Panc1 (cell line): Measurements from ENCODE around the gene SKA1. TPM values are rescaled to one million over a fixed set of nuclear protein-coding genes. Genes with fewer than 3 reads are reported as not detected.

Experiments used
- ATAC-seq: fragments of 200-7000 bp; cut with Tn5 transposase; 2 replicates; pipeline ENCODE4 v1.9.1; 2020; ENCODE audit warnings: mild to moderate bottlenecking, moderate library complexity
- BruUV-seq: library from RNA; stranded (reverse); fragments of 400-500 nt; replicated peaks from 2 replicates; lab custom pipeline; 2021; lab: Mats Ljungman, UMichigan
- CTCF ChIA-PET: fragments of 300-600 bp; sonication (Branson Sonifier 250); formaldehyde crosslinking; loops from one replicate; lab custom pipeline; 2022; ENCODE audit warnings: antibody characterized with exemption; lab: Charles Lee
- POLR2A ChIA-PET: fragments of 300-600 bp; sonication (Branson Sonifier 250); formaldehyde crosslinking; loops from one replicate; lab custom pipeline; 2022; ENCODE audit warnings: antibody characterized with exemption; lab: Charles Lee
- DNase-seq: peaks from one replicate; pipeline ENCODE4 v3.0.0-alpha.2; 2010; ENCODE audit warnings: low read depth, low spot score
- H3K27ac ChIP-seq: 2 replicates; pipeline ENCODE4 v1.5.1; 2011; ENCODE audit warnings: mild to moderate bottlenecking, low read length, inconsistent platforms
- H3K27me3 ChIP-seq: fragments of 200-500 bp; sonication (Bioruptor generic); 2 replicates; pipeline ENCODE4 v1.6.0; 2014; ENCODE audit warnings: low read length, inconsistent platforms; ENCODE audit not compliant: control insufficient read depth, insufficient read depth
- H3K36me3 ChIP-seq: fragments of 200-500 bp; sonication (Bioruptor generic); 2 replicates; pipeline ENCODE4 v1.5.1; 2014; ENCODE audit warnings: inconsistent platforms, mild to moderate bottlenecking, low read length, moderate library complexity; ENCODE audit not compliant: control insufficient read depth, insufficient read depth
- H3K4me1 ChIP-seq: 2 replicates; pipeline ENCODE4 v1.5.1; 2011; ENCODE audit warnings: inconsistent platforms, mild to moderate bottlenecking, low read length, moderate library complexity; ENCODE audit not compliant: control insufficient read depth, insufficient read depth
- H3K4me3 ChIP-seq, 2 experiments: 2 replicates each; pipeline ENCODE4 v1.5.1; 2011 to 2012; ENCODE audit warnings: low read depth in 2 of 2, low read length in 2 of 2, mild to moderate bottlenecking in 2 of 2, inconsistent platforms in 1 of 2, moderate library complexity in 1 of 2
- H3K9me3 ChIP-seq: fragments of 200-500 bp; sonication (Bioruptor generic); 2 replicates; pipeline ENCODE4 v1.5.1; 2014; ENCODE audit warnings: low read depth, mild to moderate bottlenecking, inconsistent platforms, low read length, moderate library complexity; ENCODE audit not compliant: control insufficient read depth, insufficient read depth
- CTCF ChIP-seq: fragments of 450-650 bp; IDR thresholded peaks from 2 replicates; pipeline ENCODE4 v1.5.1; 2017; ENCODE audit warnings: mild to moderate bottlenecking
- POLR2AphosphoS5 ChIP-seq: IDR thresholded peaks from 2 replicates; pipeline ENCODE4 v1.6.1; 2012; ENCODE audit warnings: mild to moderate bottlenecking, low read depth, low read length, moderate library complexity
- REST ChIP-seq, 2 experiments: IDR thresholded peaks; 2 replicates each; pipeline ENCODE4 v1.6.1; 2011 to 2012; ENCODE audit warnings: low read depth in 2 of 2, control low read depth in 1 of 2, low read length in 1 of 2, mild to moderate bottlenecking in 1 of 2, moderate library complexity in 1 of 2; ENCODE audit not compliant: insufficient read depth in 1 of 2
- SIN3A ChIP-seq: IDR thresholded peaks from 2 replicates; pipeline ENCODE4 v1.6.1; 2012; ENCODE audit warnings: low read depth, mild to moderate bottlenecking, low read length, moderate library complexity, borderline replicate concordance; ENCODE audit not compliant: insufficient read depth
- TCF7L2 ChIP-seq: IDR thresholded peaks from 2 replicates; pipeline ENCODE4 v1.6.1; 2011; ENCODE audit warnings: mild to moderate bottlenecking, low read depth, low read length, inconsistent platforms
- in situ Hi-C: cut with HindIII; loops from 2 replicates; pipeline ENCODE4 v1.10.0; 2016; ENCODE audit warnings: low sequenced_read_pairs, low pct_unique_long_range_greater_than_20kb
- intact Hi-C: fragments of 100-400 bp; cut with micrococcal nuclease; formaldehyde crosslinking; loops from one replicate; pipeline ENCODE4 v1.10.0; 2022; ENCODE audit not compliant: unreplicated experiment
- total RNA-seq: library from RNA; stranded (reverse); gene quantifications from one replicate; pipeline ENCODE4 v1.2.1, GENCODE V29; 2021; ENCODE audit not compliant: unreplicated experiment

SKA1 gene
- total RNA-seq, 1 experiment from 2014 or later: 22.1 TPM

- ATAC-seq (no peak), DNase-seq (no peak)
- TF ChIP-seq POLR2AphosphoS5 (no peak), CTCF (no peak)
- CTCF ChIA-PET: no interaction called here
- Histone ChIP-seq H3K27ac (no peak overlapping the region), H3K4me3 (no peak overlapping the region), H3K36me3 (no peaks in the 10 kb centered on the region), H3K4me1 (no peaks in the 10 kb centered on the region), H3K9me3 (no peaks in the 10 kb centered on the region), H3K27me3 (no peaks in the 10 kb centered on the region)
- intact Hi-C loops (loop anchor here (5.0 to 10.0 kb wide), 2 partner anchors 75 to 143 kb away; partner anchors contain the start of genes CXXC1 and MBD1), in situ Hi-C loops (no loop called here)
- POLR2A ChIA-PET: no interaction called here
- no TSS peak for BruUV-seq
These were observed 15.0 kb upstream of the SKA1 start for GRCh38 chr18:50359806-50360205.

GRCh38 chr18:50360611-50361010 is 14.2 kb upstream of the SKA1 start:
- in situ Hi-C loops (no loop called here), intact Hi-C loops (no loop called here)
- no peaks in the 10 kb centered on the region for H3K9me3 ChIP-seq
- no peak for DNase-seq
- no peak overlapping the region for H3K27ac ChIP-seq
- no peaks in the 10 kb centered on the region for H3K36me3 ChIP-seq
- no peak for ATAC-seq
- no TSS peak for BruUV-seq
- H3K4me3 ChIP-seq: no peak overlapping the region
- ChIA-PET CTCF (no interaction called here), POLR2A (no interaction called here)
- no peaks in the 10 kb centered on the region for H3K4me1 ChIP-seq
- TF ChIP-seq POLR2AphosphoS5 (no peak), SIN3A (no peak), TCF7L2 (no peak), CTCF (no peak), REST (IDR thresholded peaks at IDR 0.05; ENCODE audit: insufficient read depth in 1 of 2, low read depth in 2 of 2, low read length in 1 of 2) (no peak)
- H3K27me3 ChIP-seq: no peaks in the 10 kb centered on the region
